HG03280 (cell line): ENCODE measurements around the gene EVA1A.
"Not testable (repeated sequence)": the region's sequence is repeated elsewhere in the genome, so short reads cannot be mapped to it uniquely, and the experiment has no call there.

Experiments used
- ATAC-seq: cut with Tn5 transposase; IDR thresholded peaks from one replicate; pipeline ENCODE4 v1.9.1; 2021; ENCODE audit warnings: mild to moderate bottlenecking, moderate library complexity; ENCODE audit not compliant: unreplicated experiment

The EVA1A gene

DNA sequence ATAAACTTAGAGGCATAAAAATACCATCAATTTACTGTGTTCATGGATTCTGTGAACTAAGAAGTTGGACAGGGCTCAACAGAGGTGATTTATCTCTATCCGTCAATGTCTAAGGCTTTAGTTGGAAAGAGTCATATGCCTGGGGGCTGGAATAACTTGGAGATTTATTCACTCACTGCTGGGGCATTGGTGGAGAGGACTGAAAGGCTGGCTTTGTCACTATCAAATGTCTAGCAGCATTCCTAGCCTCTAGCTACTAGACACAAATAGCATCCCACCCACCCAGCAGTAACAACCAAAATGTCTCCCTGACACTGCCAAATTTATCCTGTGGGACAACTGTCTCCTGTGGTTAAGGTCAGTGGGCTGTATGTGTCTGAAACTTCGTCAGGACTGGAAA is 71.0 kb downstream of the EVA1A start:
- no peak for ATAC-seq

DNA sequence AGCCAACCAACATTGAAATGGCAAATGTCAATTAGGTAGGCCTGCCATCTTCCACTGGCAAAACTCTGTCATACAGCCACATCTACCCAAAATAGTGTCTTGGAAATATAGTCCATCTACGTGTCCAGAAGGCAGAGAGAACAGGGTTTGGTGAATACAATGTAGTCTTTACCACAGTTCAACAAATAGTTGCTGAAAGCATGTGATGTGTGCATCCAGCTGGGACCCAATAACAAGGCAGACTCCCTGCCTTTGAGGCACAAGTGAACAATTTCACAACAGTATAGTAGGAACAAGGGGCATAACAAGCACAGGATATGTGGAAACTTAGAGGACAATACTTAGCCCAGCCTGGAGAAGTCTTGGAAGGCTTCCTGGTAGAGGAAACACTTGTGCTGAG is 72.6 kb downstream of the EVA1A start:
- no peak for ATAC-seq

DNA sequence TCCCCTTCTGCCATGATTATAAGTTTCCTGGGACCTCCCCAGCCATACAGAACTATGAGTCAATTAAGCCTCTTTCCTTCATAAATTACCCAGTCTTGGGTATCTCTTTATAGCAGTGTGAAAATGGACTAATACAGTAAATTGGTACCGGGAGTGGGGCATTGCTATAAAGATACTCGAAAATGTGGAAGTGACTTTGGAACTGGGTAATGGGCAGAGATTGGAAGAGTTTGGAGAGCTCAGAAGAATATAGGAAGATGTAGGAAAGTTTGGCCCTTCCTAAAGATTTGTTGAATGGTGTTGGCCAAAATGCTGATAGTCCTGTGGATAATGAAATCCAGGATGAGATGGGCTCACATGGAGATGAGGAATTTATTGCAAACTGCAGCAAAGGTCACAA is 74.0 kb downstream of the EVA1A start:
- not testable (repeated sequence) for ATAC-seq

DNA sequence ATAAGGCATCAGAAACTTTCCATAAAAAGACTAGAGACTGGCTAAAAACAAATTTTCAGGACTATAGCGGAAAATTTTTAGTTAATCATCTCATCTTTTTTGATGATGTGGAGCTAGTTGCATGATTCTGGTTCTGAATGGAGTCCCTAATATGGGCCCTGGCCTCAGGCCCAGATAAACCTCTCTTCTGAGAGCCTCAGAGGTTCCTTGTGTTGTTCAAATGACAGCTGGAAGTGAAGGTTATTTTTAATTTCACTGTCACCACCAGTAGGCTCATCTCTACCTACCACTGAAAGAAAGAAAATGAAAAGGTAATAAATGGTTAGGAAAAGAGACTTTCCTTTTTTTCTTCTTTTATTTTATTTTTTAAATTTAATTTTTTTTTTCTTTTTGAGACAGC is 75.9 kb downstream of the EVA1A start:
- no peak for ATAC-seq

DNA sequence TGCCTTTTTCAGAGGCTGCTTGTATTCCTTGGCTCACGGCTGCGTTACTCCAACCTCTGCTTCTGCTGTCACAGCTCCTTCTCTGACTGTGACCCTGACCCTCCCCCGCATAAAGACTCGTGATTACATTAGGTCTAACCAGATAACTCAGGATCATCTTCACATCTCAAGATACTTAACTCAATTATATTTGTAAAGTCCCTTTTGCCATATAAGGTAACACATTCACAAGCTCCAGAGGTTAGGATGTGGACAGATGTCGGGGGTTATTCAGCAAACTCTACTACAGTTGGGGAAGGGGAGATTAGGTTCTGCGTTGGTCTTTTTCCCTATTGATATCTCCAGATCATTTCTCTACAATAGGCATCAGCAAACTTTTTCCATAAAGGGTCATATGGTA is 76.9 kb downstream of the EVA1A start:
- ATAC-seq: no peak

DNA sequence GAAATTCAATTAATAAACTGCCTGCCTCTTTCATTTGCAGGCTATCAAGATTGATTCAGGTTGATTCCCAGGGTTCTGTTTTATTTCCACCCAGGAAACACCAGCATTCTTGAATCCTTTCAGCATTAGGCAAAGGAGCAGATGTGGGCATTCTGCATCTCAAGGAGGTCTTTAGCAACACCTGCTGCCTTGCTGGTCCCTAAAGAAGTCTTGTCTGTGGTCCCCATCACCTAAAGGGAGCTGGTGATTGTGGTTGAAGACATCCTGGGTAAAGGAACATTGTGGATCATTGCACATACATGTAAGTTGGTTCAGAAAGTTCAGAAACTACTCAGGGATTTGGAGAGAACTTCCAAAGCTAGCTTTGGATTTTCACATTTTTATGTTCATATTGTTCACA is 78.3 kb downstream of the EVA1A start:
- no peak for ATAC-seq

DNA sequence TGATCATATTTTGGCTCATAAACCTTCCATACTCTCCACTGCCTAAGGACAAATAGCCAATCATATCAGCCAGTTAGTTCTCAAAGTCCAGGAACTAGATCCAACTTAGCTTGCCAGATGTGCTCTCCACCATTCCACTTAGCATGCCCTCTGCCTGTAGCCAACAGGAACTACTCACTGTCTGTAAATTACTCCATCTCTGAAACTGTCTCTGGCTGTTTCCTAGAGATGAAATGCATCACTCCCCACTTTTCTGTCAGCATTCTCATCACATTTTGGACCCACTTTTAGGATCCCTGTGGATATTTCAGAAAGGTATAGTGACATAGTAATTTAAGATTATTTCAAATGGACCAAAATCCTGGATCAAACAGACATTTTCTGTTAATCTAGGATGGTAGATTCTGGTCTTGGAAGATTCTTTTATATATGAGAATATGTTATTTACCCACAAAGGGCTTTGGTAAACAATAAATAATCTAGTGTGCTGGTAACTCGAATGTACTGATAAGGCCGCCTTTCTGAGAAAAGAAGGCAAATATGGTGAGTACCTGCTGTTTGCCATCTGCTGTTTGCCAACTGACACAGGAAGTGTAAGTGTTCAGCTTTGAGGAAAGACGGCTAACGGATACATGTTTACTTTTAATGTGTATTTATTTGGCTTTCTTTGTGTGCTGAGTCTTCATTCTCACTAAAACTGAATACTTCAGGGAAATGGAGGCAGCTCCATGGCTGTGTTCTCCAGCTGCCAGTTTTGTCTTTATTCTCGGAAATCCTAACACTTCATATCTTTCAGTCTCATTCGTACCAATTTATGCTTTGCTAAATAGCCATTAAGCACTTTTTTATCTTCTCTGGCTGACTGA is 79.5 kb downstream of the EVA1A start:
- ATAC-seq: no peak

DNA sequence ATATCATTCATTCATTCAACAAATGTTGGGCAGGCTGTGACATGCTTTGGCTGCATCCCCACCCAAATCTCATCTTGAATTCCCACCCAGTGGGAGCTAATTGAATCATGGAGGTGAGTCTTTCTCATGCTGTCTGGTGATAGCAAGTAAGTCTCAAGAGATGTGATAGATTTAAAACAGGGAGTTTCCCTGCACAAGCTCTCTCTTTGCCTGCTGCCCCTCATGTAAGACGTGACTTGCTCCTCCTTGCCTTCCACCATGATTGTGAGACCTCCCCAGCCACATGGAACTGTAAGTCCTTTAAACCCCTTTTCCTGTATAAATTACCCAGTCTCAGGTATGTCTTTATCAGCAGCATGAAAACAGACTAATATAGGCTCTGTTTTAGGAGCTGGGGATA is 83.0 kb downstream of the EVA1A start:
- not testable (repeated sequence) for ATAC-seq

DNA sequence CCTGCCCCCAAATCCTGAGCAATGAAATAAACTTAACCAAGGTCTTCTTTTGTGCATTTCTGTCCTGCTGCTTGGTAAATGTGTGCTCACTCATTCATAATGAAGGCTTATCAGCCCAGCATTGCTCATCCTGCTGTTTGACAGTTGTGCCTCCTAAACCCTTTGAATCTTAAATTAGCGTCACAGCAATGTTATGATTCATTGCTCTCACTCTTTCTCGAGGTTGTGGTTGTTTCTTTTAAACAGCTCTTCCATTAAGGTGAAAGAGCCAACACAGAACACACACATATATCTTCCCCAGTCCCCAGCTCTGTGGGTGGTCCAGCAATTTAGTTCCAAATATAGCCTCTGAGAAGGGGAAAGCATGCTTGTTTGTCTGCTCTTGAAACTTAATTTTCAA is 84.0 kb downstream of the EVA1A start:
- no peak for ATAC-seq

DNA sequence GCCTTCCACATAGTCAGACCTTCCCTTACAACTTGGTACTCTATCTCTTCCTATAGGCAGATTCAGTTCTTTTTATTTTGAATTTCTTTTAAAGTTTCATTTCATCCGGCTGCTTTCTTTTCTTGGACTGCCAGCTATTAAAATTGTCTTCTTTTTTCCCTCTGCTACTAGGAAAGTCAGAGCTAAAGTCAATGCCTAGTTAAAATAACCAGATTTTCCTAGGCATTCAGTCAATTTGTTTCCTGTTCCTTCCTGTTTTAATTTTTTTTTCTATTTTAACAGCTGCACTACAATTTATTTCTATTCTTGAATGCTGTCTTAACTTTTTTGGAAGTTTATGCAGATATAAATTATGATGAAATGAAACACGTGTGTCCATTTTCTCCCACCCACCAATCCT is 84.8 kb downstream of the EVA1A start:
- no peak for ATAC-seq

DNA sequence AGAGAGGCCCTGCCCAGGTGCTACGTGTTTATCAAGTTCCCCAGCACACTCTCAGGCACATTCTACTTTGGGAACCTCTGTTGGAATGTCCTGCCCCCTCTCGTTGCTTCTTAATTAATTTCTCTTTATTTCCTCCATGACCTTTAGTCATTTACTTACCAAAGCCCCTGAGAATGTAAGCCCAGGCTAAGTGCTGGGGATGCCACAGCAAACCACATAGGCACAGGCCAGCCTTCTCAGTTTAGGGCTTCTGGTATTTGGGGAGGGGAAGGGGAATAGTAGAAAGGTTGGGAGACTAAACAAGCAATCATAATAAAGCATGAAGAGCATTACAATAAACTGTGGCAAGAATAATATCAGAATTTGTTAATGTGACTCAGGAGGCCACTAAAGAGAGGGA is 85.7 kb downstream of the EVA1A start:
- ATAC-seq: no peak

DNA sequence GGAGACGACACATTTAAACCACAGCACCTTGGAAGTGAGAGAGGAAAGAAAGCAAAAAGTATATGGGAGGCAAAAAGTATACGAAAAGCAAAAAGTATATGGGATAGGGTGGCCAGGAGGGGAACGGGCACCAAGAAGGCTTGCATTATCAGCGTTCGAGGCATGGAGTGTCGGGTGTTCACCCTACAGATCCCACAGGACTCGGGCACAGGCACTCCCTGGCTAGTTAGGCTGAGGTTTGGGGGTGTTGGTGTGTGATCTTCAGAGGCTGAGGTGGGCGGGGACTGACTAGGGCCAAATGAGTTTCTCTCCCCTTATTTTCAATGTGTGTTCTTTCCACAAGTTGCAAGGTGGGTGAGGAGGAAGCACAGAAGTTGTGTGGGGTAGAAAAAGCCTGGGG is 86.6 kb downstream of the EVA1A start:
- ATAC-seq: no peak

DNA sequence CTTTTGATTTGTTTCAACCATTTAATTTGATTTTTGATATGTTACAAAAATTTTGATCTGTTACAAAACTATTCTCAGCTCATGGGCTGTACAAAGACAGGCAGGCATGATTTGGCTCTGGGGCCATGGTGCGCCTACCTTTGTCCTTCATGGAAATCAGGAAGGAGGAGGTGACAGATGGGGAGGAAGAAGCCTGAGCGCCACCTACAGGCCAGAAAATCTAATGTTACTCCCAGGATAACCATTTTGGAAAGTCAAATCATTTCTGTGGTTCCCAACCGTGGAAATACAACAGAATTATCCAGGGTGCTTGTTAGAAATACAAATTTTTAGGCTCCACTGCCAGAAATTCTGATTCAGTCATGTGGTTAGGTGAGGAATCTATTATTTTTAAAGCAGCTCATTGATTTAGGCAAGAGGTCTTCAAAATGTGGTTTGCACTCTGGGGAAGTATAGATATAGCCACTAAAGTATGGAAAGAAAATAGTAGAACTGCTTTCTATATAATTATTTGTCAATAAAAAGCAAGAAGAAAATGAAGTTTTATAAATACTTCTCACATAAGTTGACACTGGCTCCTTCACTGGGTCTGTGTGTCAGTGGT is 93.9 kb downstream of the EVA1A start:
- ATAC-seq: no peak

DNA sequence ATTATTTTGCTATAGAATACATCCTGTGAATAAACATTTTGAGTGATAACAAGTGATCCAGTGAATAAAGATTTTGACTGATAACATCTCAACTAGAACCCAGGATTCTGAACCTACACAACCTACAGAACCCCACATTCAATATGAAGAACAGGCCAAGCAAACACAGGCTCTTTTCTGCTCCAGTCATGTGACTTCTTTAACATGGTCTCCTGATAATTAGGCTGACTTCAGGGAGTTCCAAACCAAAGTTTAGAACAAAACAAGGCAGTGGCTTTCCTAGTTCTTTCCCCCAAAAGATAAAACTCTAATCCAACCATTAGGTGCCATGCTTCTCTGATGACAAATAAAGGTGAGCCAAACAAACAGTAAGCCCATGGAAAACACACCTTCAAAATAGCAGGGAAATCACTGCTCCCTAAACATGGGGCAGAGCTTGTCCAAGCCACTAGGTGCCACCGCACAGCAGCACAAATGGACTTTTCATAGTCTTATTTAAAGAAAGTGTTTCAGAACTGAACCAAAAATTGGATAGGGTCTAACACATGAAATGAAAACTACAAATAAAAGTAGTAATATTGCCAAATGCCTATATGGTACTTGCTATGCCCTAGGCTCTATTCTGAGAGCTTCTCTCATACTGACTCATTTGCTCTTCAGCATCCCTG is 95.3 kb downstream of the EVA1A start:
- no peak for ATAC-seq

DNA sequence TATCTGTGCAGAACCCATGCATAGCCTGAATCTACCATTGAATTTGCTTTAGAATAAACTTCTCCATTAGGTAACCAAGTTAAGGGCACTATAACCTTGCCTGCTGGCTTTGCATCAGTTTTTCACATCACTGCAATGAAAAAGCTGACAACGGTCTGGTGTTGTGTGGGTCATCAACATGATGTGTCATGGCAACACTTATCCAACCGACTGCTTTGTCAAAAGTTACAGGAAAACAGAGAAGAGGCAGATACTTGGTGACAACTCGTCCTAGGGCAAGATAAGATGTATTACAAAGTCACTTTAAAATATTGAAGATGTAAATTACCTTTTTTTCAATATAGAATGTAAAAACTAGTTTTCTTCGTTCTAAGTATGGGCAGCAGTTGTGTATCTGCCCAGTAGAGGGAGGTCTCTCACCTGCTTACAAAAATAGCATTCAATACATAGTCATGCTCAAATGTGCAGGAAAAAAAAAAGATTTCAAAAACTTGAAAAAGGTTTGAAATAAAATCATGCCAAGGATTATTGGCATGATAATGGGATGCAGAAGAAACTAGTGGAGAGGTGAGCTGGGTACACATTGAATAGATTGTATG is 96.3 kb downstream of the EVA1A start:
- ATAC-seq: no peak

DNA sequence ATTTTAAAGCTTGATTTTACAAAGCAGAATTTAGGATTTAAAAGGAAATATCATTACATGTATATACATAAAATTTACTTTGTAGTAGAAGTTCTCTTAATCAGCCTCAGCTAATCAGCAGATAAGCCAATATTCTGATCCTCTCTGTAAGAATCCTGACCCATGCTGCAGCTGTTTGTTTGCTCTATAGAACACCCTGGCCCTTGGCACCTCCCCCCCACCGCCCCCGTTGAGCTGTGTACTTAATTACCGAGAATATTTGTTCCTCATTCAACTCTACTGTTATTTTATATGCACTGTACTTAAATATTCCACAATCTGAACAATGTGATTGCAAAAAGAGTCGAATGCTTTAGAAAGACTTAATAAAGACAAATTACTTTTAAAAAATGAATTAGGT is 98.0 kb downstream of the EVA1A start:
- no peak for ATAC-seq

DNA sequence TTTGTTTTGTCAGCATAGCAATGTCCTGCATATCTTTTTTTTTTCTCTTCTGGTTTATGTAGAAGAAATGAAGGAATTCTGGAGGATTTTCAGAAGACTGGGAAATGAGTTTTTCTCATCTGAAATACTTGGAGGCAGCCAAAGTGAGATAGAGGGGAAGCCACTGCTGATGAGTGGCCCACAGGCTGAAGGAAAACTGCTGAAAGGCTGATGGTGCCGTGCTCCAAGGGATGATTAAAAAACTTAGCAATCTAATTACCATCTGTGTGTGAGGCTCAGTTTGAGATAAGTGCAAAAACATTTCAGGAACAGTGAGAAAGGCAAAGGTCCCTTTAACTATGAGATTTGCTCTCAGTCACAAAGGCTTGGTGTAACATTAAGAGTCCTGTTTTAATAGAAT is 98.5 kb downstream of the EVA1A start:
- no peak for ATAC-seq

DNA sequence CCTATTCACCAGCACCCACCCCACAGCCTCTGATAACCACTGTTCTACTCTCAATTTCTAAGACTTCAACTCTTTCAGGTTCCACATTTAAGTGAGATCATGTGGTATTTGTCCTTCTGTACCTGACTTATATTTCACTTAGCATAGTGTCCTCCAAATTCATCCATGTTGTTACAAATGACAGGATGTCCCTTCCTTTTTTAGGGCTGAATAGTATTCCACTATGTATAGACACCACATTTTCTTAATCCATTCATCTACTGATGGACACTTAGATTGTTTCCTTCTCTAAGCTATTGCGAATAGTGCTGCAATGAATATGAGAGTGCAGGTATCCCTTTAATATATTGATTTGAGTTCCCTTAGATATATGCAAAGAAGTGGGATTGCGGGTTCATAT is 100.1 kb downstream of the EVA1A start:
- no peak for ATAC-seq

DNA sequence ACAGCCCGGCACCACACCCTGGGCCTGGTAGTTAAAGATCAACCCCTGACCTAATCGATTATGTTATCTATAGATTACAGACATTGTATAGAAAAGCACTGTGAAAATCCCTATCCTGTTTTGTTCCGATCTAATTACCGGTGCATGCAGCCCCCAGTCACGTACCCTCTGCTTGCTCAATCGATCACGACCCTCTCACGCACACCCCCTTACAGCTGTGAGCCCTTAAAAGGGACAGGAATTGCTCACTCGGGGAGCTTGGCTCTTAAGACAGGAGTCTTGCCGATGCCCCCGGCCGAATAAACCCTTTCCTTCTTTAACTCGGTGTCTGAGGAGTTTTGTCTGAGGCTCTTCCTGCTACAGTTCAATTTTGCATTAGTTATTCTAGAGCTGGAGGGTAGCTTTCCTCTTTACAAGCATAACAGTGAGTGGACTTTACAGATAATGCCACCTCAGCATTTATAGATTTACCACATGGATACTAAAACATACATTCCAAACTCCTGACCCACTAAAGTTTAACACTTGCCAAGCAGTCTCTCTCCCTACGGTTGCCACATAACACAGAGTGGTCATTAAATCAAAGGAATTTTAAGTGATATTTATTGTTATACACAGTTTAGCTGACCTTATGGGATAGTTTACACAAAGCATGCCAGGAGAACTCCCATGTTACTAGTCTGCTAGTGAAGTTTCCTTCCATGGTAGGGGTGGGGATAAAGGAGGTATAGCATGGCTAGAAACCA is 101.0 kb downstream of the EVA1A start:
- ATAC-seq: no peak

DNA sequence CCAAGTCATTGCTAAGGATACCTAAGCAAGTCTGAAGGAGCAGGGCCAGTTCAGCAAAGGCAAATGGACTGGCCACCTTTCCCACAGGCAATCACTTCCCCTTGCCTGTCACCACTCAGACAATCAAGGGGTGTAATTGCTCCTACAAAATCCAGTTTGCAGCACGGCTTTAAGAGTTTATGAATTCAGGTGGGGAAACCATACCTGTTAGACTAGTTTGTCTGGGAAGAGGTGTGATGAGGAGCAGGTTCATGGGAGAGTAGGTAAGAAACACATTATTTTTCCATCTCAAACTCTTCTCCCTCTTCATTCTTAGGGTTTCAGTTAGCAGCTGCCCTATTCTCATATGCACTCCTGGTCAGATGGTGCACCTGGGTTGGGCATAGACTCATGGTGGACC is 102.5 kb downstream of the EVA1A start:
- ATAC-seq: no peak

DNA sequence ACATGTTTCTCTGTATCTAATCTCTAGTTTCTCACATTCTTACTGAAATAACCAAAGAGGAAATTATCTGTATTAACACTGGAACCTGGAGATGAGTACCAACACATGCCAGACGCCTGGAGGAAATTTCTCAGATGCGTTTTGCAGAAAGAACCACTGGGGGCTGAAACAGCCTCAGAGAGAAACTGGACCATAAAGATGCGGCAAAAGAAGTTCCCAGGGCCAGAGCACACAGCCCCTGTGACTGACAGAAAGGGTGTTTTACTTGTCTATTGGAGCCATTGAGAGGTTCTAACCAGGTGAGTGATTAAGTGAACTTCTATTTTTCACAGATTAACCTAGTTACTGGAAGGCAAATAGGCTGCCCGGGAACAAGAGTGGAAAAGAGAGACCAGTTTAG is 103.9 kb downstream of the EVA1A start:
- no peak for ATAC-seq
